Activated CD8-positive, alpha-beta T cell treated with anti-CD3 and anti-CD28 coated beads for 36 hours (primary cell): Measurements from ENCODE around the gene LAMA3. TPM values are rescaled to one million over a fixed set of nuclear protein-coding genes. Genes with fewer than 3 reads are reported as not detected.

Experiments used
- ATAC-seq: fragments of 200-7000 bp; cut with Tn5 transposase; one replicate; pipeline ENCODE4 v1.10.0; 2021; ENCODE audit warnings: mild to moderate bottlenecking, moderate library complexity
- CTCF ChIA-PET: fragments of 350-600 bp; sonication (Branson Sonifier 250); formaldehyde crosslinking; loops from one replicate; lab custom pipeline; 2021; ENCODE audit warnings: antibody characterized with exemption; lab: Charles Lee
- POLR2A ChIA-PET: fragments of 350-600 bp; sonication (Branson Sonifier 250); formaldehyde crosslinking; loops from one replicate; lab custom pipeline; 2021; ENCODE audit warnings: antibody characterized with exemption; lab: Charles Lee
- DNase-seq: peaks from one replicate; pipeline ENCODE4 v3.0.0-alpha.2; 2020
- H3K27ac Mint-ChIP-seq: one replicate; pipeline ENCODE4 v1.8.0; 2021; ENCODE audit warnings: mild to moderate bottlenecking, mixed read lengths
- H3K27me3 Mint-ChIP-seq: one replicate; pipeline ENCODE4 v1.8.0; 2021; ENCODE audit warnings: mixed read lengths
- H3K36me3 Mint-ChIP-seq: one replicate; pipeline ENCODE4 v1.8.0; 2021; ENCODE audit warnings: low read depth, mixed read lengths
- H3K4me1 Mint-ChIP-seq: one replicate; pipeline ENCODE4 v1.8.0; 2021; ENCODE audit warnings: low read depth, mixed read lengths
- H3K4me3 Mint-ChIP-seq: one replicate; pipeline ENCODE4 v1.8.0; 2021; ENCODE audit warnings: mild to moderate bottlenecking, moderate library complexity, mixed read lengths
- H3K9me3 Mint-ChIP-seq: one replicate; pipeline ENCODE4 v1.8.0; 2021; ENCODE audit warnings: mixed read lengths
- intact Hi-C: fragments of 100-400 bp; cut with micrococcal nuclease; formaldehyde crosslinking; loops from one replicate; pipeline ENCODE4 v1.10.0; 2022
- total RNA-seq, 2 experiments: library from RNA; stranded (reverse); gene quantifications; one replicate each; pipeline ENCODE4 v1.2.3, GENCODE V29; 2021
- TF ChIP-seq, protein P1 (sequence below): fragments of 200-600 bp; IDR thresholded peaks from one replicate; pipeline ENCODE4 v1.8.0; 2022; ENCODE audit warnings: antibody characterized with exemption, mild to moderate bottlenecking

LAMA3 gene
- total RNA-seq, 2 experiments from 2014 or later: 0.05 TPM; not detected in 1

DNA sequence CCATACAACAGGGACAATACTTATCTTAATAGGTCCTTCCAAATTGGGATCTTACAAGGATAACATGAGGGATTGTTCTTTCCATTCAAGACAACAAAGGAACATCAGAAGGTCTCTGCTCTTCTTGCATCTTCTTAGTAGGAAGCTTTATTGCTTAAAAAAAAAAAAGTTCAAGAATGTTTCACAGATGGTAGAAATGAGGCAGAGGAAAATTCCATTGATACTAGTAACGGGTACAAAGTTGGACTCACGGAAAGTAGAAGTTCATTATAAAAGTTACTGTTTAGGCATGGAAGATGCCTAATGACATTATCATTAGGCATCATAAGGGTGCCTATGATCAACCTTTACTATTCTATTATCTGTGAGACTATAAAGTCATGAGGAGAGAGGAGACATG lies 136.2 kb downstream of the LAMA3 start:
- ChIA-PET POLR2A (no interaction called here), CTCF (interaction anchor here (1.5 to 2.2 kb wide), 2 partner anchors 13 to 93 kb away, joined by 5 to 8 read pairs; no protein-coding TSS in a partner anchor)
- ATAC-seq (no peak), DNase-seq (no peak)
- no peaks in the 10 kb centered on the region for H3K9me3 Mint-ChIP-seq
- TF ChIP-seq, protein P1, sequence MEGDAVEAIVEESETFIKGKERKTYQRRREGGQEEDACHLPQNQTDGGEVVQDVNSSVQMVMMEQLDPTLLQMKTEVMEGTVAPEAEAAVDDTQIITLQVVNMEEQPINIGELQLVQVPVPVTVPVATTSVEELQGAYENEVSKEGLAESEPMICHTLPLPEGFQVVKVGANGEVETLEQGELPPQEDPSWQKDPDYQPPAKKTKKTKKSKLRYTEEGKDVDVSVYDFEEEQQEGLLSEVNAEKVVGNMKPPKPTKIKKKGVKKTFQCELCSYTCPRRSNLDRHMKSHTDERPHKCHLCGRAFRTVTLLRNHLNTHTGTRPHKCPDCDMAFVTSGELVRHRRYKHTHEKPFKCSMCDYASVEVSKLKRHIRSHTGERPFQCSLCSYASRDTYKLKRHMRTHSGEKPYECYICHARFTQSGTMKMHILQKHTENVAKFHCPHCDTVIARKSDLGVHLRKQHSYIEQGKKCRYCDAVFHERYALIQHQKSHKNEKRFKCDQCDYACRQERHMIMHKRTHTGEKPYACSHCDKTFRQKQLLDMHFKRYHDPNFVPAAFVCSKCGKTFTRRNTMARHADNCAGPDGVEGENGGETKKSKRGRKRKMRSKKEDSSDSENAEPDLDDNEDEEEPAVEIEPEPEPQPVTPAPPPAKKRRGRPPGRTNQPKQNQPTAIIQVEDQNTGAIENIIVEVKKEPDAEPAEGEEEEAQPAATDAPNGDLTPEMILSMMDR: no peak
- H3K4me1 Mint-ChIP-seq: peaks cover 40% of the 10 kb centered on the region
- H3K27me3 Mint-ChIP-seq: no peaks in the 10 kb centered on the region
- no peak overlapping the region for H3K27ac Mint-ChIP-seq
- no peaks in the 10 kb centered on the region for H3K36me3 Mint-ChIP-seq
- no peak overlapping the region for H3K4me3 Mint-ChIP-seq
- intact Hi-C loops: loop anchor here (5.0 to 10.0 kb wide), 4 partner anchors 37 to 299 kb away; no protein-coding TSS in a partner anchor

DNA sequence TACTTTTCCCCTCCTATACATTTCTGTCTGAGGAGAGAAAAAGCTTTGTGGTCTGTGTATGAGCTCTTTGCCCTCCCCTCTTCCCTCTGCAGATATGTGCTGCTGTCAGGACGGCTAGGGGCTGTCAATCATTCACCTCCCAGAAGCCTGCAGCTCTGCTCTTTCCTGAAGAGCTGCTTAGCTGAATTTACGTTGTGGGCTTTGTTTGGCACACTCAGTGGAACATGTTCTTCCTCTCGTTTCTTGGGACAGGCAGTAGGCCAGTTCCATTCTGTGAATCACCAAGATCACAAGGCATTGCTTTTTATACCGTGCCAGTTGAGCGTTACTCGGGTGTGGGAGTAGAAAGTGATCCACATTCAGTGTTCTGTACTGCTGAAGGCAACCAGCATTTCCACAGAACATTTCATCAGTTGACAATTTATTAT lies 136.7 kb downstream of the LAMA3 start:
- H3K9me3 Mint-ChIP-seq: no peaks in the 10 kb centered on the region
- H3K4me3 Mint-ChIP-seq: no peak overlapping the region
- POLR2A ChIA-PET: no interaction called here
- H3K27me3 Mint-ChIP-seq: no peaks in the 10 kb centered on the region
- intact Hi-C loops: loop anchor here (5.0 to 10.0 kb wide), 4 partner anchors 36 to 299 kb away; no protein-coding TSS in a partner anchor
- H3K36me3 Mint-ChIP-seq: no peaks in the 10 kb centered on the region
- TF ChIP-seq, protein P1: no peak
- peak; percentile 22 for ATAC-seq
- CTCF ChIA-PET: interaction anchor here (1.5 to 2.2 kb wide), 2 partner anchors 13 to 92 kb away, joined by 5 to 8 read pairs; no protein-coding TSS in a partner anchor
- DNase-seq: peak; percentile 17
- no peak overlapping the region for H3K27ac Mint-ChIP-seq
- peaks cover 40% of the 10 kb centered on the region for H3K4me1 Mint-ChIP-seq

DNA sequence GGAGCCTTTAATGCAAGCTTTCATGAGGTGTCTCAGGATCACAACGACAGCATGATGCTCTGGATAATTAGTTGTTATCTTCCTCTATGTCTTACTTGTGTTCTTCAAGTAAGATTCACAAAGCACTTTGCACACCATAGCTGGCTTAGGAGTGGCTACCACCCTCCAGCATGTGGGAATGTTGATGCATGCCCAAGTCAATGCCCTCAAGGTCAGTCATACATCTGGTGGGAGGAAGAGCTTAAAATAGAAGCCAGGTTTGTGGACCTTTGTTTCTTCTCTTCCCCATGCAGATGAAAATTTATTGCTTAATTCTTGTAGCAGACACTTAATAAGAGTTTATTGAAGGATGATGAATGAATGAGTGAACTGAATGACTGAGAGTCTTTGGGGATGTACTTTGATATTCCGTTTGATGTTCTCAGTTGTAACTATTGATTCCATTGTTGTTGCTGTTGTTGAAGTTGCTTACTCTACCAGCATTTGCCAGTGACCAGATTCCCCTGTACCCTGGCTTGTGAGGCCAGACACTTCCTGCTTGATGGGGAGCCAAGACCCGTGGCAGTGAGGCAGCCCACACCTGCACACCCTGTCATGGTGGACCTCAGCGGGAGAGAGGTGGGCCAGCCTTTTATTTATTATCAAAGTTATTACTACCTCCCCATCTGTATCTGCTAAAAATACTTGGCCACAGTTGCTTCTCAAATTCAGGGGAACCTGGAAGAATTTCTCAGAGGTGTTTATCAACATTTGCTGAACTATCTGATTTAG lies 137.8 kb downstream of the LAMA3 start:
- Mint-ChIP-seq H3K27ac (peak overlapping the region; percentile 30), H3K9me3 (no peaks in the 10 kb centered on the region), H3K27me3 (no peaks in the 10 kb centered on the region), H3K4me3 (no peak overlapping the region), H3K4me1 (peaks cover 40% of the 10 kb centered on the region), H3K36me3 (no peaks in the 10 kb centered on the region)
- DNase-seq (no peak), ATAC-seq (no peak)
- intact Hi-C loops: loop anchor here (5.0 to 10.0 kb wide), 4 partner anchors 35 to 298 kb away; no protein-coding TSS in a partner anchor
- POLR2A ChIA-PET: no interaction called here
- CTCF ChIA-PET: interaction anchor here (1.3 kb wide), 1 partner anchor 39 kb away, joined by 3 read pairs; no protein-coding TSS in a partner anchor
- TF ChIP-seq, protein P1: no peak

DNA sequence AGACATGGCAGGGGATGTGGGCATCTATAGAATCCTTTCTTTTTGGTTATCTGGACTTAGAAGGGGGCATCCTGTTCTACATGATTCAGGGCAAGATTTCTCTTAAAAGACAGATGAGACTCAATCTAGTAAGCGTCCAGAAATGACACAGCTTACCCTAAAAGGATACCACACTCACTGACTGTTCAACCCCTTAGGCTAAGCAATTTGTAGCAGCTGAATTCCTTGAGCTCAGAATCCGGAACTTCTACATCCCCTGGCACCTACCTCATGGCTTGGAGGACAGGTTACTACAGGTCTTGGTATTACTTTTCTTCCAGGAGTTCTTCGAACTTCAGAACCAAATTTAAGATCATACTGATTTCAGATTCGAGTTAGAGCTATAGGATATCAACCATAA lies 138.4 kb downstream of the LAMA3 start:
- H3K4me1 Mint-ChIP-seq: peaks cover 40% of the 10 kb centered on the region
- H3K36me3 Mint-ChIP-seq: no peaks in the 10 kb centered on the region
- ATAC-seq: no peak
- H3K9me3 Mint-ChIP-seq: no peaks in the 10 kb centered on the region
- H3K27ac Mint-ChIP-seq: peak overlapping the region; percentile 30
- H3K4me3 Mint-ChIP-seq: no peak overlapping the region
- DNase-seq: no peak
- TF ChIP-seq, protein P1: no peak
- POLR2A ChIA-PET: no interaction called here
- H3K27me3 Mint-ChIP-seq: no peaks in the 10 kb centered on the region
- CTCF ChIA-PET: interaction anchor here (1.3 kb wide), 2 partner anchors 33 to 38 kb away, joined by 3 read pairs; no protein-coding TSS in a partner anchor
- intact Hi-C loops: loop anchor here (1.0 to 10.0 kb wide), 5 partner anchors 35 to 297 kb away; no protein-coding TSS in a partner anchor
